KBM-7 (cell line): ENCODE data around the gene UMAD1.

Experiments
- DNase-seq: peaks from one replicate; pipeline ENCODE4 v3.0.0-alpha.2; 2015
- in situ Hi-C: fragments of 300-500 bp; cut with MboI; formaldehyde crosslinking; loops from 2 replicates; pipeline ENCODE4 v1.14.3; 2020; ENCODE audit warnings: low sequenced_read_pairs, low pct_unique_long_range_greater_than_20kb, mixed read lengths

Gene UMAD1

DNA sequence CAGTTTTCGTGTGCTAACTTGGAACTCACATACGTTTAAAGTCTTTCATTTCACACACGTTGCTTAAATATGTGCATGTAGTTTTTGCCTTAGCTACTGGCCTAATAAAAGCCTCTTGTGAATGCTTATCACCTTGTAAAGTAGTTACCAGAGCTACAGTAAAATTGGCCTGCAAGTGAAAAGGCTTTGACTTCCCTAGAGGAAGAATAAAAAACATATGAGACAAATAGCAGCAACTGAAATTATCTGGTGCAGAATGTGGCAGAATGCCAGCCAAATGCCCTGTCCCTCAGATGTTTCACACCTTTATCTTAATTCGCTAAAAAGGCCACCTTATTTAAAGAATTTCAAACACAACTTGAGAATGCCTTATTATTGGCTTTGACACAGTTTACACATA is 105.9 kb downstream of the UMAD1 start:
- no peak for DNase-seq
- in situ Hi-C loops, result no loop called here

- DNase-seq, result no peak
- in situ Hi-C loops, result no loop called here
Measured at GRCh38 chr7:7750571-7751242, 110.2 kb downstream of the UMAD1 start.

DNA sequence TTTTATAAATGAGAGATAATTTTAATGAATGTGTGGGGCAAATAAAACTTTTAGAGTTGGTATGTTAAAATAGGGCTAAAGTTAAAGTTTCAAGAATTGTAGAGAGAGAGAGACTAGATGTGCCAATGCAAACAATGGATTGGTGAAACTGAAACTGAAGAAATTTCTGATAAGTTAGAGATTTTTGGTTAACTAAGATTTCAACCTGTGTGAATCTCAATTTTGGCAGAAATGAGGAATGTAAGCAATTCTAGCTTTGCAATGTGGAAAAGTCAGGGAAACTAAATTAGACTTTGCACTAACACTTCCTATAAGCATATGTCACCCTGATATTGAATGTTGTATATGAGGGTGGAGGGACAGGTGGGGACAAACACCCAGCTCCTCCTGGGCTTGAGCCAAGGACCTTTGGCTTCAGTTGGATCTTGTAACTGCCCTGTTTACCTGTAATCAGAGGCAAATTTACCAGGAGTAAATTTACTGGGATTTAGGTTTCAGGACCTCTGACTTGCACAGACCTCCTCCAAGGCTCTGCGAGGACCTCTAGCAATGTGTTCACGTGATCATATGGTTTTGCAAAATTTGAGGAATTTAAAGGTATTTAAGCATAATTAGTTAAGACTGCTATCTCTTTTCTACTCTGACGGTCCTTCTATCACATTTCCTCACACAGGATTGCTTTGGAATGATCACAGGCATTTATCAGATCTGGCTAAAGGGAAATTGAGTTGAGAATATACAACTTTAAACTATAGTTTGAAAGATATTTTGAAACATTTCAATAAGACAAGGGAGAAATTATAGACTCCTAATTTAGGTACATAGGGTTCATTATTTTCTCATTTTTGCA is 110.9 kb downstream of the UMAD1 start:
- DNase-seq, result no peak
- in situ Hi-C loops, result no loop called here

- DNase-seq, result no peak
- in situ Hi-C loops, result no loop called here
Measured at GRCh38 chr7:7756577-7756976, 116.0 kb downstream of the UMAD1 start.

DNA sequence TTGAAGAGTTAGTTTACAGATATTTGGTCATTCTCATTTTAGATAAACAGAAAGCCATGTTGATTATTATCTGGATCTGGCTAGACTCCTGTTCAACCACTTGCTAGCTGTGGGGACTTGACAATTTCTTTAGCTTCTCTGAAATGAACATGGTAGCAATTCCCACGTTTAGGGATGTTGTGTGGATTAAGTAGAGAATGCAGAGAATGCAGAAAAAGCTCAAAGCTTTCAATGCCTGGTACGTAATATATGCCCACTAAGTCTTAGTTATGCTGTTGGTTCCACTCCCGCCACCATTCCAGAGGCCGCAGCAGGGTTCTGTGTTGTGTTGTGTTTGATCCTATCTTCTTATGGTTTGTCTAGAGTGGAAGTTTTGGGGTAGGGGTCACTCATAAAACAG is 117.0 kb downstream of the UMAD1 start:
- DNase-seq, result no peak
- in situ Hi-C loops, result no loop called here

GRCh38 chr7:7761340-7761973 is 120.9 kb downstream of the UMAD1 start:
- DNase-seq, result peak; percentile 44
- in situ Hi-C loops, result no loop called here

DNA sequence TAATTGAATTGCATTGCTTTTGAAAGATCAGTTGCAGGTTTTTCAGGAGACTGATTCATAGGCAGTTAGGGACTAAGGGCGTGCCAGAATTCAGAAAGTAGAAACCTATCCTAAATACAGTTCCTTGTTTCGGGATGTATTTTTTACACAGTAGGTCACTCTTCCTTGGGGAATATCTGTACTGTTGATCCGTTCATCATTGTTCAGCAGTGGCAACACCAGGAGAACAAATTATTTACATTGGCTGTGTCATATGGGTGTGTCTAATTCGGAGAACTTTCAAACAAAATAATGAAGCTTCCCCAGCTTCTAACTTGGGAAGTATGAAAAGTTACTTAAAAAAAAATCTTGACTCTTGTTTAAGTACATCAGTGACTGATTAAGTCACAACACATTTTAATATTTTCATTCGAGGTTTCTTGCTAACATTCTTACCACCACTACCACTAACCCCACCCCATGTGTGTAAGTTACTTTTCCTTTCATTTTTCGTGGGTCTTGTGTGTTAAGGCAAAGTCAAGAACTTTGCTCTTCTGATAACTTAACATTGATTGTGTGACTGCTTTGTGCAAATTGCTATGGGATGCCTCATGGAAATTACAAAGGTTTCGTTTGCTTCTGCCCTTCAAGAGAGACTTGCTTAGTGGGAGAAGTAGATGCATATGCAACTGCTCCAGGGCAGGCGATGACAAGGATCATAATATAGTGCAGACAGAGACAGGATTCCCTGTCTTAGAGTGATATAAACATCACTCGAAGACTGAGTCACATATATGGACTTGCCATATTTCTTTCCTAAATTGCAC is 121.6 kb downstream of the UMAD1 start:
- in situ Hi-C loops, result no loop called here
- peak; percentile 21 for DNase-seq

DNA sequence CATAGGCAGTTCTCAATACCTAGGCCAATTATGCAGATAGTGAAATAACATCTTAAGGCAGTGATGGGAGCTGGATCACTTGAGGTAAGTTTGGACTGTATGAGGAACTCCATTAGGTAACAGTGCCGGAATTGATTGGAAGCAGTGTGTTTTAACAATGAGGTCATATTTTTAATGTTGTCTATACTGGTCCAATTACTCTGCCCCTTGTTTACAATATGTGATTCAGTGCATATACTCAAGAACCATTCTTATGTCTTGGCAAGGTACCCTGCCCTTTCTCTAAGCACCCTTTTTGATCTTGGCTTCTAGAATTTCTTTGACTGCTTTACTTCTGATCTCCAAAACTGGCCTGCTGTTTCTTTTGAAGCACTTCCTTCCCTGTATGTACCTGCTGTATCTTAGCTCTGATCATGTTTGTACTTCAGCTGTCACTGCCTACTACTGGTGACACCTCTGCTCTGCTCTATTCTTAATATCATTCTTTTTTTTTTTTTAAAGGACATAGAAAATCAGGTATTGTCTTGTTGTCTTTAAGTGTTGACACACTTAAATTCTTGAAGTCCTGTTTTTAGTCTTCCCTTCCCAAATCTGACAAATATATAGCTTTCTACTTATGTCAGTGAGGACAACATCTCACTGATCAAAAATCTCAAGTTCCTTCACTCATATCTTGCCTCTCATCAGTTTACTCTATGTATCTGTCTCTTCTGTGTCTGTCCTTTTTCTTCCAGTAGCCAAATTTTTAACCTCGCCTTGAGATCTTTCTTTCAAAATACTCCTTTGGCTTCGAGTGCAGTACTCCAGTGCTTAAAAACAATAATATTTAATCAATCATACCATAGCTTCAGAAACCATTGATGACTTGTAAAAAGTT is 124.2 kb downstream of the UMAD1 start:
- in situ Hi-C loops, result no loop called here
- no peak for DNase-seq

- no peak for DNase-seq
- in situ Hi-C loops, result no loop called here
Measured at GRCh38 chr7:7765422-7765821, 124.9 kb downstream of the UMAD1 start.

- no peak for DNase-seq
- in situ Hi-C loops, result no loop called here
Measured at GRCh38 chr7:7766671-7767070, 126.1 kb downstream of the UMAD1 start.

DNA sequence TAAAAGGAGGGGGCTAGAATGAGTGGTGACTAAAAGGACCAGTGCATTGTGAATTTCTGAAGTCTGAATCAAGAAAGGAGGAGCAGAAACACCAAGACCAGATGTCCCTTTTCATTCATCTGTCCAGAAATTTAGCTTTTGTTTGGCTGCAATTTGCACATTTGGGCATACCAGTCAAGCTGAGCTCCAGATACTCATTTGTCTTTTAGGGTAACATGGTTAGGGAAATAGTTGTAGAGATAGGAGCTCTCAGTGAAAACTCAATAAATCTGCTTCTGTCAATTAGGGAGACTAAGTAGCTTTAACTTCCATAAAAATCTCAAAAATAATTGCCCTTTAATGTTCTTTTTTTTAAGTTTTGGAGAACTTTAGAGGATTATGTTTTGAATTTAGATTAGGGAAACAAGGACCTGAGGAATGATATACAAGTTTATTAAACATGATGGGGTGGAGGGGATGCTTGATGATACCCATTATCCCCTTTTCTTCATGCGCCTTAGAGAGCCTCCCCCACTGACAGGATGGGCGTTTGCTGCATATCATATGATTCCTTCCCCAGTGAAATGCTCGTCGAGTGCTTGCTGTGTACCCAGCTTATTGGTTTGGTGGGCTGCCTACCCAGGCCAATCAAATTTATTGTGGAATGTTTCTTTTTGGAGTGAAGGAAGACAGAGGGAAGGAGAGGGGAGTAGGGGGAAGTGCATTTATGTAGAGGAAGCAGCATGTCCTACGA is 128.6 kb downstream of the UMAD1 start:
- DNase-seq, result no peak
- in situ Hi-C loops, result no loop called here

GRCh38 chr7:7769710-7770627 is 129.4 kb downstream of the UMAD1 start:
- no peak for DNase-seq
- in situ Hi-C loops, result no loop called here

GRCh38 chr7:7771452-7771851 is 130.9 kb downstream of the UMAD1 start:
- in situ Hi-C loops, result no loop called here
- no peak for DNase-seq

GRCh38 chr7:7772397-7772821 is 131.9 kb downstream of the UMAD1 start:
- in situ Hi-C loops, result no loop called here
- no peak for DNase-seq

GRCh38 chr7:7773334-7774309 is 133.1 kb downstream of the UMAD1 start:
- in situ Hi-C loops, result no loop called here
- no peak for DNase-seq

GRCh38 chr7:7779888-7780287 is 139.3 kb downstream of the UMAD1 start:
- DNase-seq, result peak; percentile 20
- in situ Hi-C loops, result no loop called here
